ENCODE measurements around the gene PEX5.

PEX5 gene

GRCh38 chr12:7189398-7190267 is at the start of gene PEX5:
PEX5 (plus strand) TSS chr12:7189686; CDS start chr12:7190378, 692 bp downstream.
- peak; percentile 97 for DNase-seq

- DNase-seq, result no peak
These were observed 48.0 kb upstream of the PEX5 start for GRCh38 chr12:7141351-7142005.

DNA sequence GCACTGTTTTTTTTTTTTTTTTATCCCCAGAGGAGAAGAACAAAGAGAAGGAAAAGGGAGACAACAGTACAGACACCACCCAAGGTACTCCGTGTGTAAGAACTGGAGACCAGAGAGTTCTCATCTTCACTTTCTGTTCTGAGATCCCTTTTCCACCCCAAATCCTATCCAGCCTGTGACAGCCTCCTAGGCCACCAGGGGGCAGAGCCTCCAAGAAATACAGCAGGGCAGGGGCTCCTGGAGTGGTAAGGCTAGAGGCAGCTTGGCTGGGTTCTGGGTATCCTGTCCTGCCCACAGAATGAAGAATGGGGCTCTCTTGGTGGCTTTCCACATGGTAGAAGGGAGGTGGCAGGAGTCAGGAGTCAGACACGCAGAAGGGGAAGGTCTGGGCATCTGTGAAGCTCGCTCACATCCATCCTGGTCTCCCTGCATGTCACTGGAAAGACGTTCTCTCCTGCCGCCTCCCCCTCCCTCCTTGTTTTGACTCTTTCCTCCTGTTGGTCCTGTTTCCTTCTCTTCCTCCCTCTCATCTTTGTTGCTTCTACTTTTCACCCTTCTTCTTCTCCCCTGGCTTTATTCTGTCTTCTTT is 47.3 kb upstream of the PEX5 start:
- peak; percentile 82 for DNase-seq

DNA sequence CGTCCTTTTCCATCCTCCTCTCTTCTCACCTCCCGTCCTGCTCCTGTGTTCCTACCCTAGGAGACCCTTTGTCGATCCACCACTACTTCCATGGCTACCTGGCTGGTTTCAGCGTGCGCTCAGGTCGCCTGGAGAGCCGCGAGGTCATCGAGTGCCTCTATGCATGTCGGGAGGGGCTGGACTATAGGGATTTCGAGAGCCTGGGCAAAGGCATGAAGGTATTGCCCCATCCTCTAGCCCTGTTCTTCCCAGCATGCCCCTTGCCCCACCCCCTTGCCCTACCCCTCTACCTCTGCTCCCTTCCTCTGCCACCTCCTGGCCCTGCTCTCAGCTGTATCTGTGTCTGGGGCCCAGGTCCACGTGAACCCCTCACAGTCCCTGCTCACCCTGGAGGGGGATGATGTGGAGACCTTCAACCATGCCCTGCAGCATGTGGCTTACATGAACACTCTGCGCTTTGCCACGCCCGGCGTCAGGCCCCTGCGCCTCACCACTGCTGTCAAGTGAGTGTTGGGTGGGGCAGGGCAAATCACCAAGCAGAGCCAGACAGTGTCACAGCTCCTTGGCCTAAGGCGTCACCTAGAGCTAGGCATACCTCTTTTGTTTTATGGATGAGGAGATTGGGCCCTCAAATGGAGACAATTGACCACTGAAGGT is 46.5 kb upstream of the PEX5 start:
- DNase-seq, result no peak

- no peak for DNase-seq
These were observed 45.9 kb upstream of the PEX5 start for GRCh38 chr12:7143564-7143963.

GRCh38 chr12:7144414-7145120 is 44.9 kb upstream of the PEX5 start:
- peak; percentile 65 for DNase-seq

- DNase-seq, result no peak
These were observed 43.8 kb upstream of the PEX5 start for GRCh38 chr12:7145671-7146070.

GRCh38 chr12:7146228-7146627 is 43.3 kb upstream of the PEX5 start:
- no peak for DNase-seq

GRCh38 chr12:7146906-7147305 is 42.6 kb upstream of the PEX5 start:
- DNase-seq, result no peak

GRCh38 chr12:7150356-7150755 is 39.1 kb upstream of the PEX5 start:
- DNase-seq, result no peak

DNA sequence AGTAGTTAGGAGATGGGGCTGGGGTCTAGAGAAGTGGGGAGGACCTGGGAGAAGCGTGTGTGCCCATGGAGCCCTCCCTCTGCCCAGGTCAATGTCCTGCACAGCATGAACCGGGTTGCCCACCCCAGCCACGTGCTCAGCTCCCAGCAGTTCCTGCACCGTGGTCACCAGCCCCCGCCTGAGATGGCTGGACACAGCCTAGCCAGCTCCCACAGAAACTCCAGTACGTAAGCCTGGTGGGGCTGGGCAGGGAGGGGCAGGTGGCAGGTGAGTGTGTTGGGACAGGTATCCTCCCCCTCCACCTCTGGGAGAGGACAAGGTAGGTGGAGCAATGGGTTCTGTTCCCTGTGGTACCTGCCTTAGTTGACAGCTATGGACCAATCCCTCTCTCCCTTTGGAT is 38.6 kb upstream of the PEX5 start:
- no peak for DNase-seq

- no peak for DNase-seq
These were observed 38.0 kb upstream of the PEX5 start for GRCh38 chr12:7151532-7151931.

DNA sequence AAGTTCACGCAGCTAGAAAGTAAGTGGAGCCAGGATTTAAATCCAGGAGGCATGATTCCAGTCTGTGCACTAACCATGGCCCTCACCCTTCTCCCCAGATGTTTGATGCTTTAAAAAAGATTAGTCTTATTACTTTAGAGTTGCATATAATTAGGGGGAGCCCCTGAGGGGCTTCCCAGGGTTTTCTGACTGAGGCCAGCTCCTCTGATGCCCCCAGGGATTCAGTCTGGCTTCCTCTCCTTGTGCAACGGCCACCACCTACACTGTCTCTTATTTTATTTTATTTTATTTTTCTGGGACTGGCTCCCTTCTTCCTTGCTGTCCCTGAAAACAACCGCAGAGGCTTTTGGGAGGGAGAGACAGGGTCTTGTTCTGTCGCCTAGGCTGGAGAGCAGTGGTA is 36.7 kb upstream of the PEX5 start:
- no peak for DNase-seq

DNA sequence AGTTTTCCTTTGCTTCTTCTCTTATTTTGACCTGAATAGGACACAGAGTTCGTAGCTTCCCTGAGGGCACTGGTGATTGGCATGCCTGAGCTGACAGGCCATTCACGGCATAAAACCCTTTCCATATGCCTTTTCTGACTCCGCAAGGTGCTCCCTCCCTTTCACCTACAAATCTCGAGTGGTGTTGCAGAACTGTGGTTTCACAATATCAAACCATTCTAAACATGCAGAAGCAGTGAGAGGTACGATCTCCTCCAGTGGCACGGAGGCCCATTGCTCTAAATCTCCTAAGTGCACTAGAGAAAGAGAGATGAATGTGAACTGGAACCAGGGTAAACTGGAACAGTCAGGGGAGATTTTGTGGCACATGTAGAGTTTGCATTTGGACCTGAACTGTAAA is 35.4 kb upstream of the PEX5 start:
- DNase-seq, result no peak

- DNase-seq, result no peak
These were observed 34.5 kb upstream of the PEX5 start for GRCh38 chr12:7154901-7155470.

DNA sequence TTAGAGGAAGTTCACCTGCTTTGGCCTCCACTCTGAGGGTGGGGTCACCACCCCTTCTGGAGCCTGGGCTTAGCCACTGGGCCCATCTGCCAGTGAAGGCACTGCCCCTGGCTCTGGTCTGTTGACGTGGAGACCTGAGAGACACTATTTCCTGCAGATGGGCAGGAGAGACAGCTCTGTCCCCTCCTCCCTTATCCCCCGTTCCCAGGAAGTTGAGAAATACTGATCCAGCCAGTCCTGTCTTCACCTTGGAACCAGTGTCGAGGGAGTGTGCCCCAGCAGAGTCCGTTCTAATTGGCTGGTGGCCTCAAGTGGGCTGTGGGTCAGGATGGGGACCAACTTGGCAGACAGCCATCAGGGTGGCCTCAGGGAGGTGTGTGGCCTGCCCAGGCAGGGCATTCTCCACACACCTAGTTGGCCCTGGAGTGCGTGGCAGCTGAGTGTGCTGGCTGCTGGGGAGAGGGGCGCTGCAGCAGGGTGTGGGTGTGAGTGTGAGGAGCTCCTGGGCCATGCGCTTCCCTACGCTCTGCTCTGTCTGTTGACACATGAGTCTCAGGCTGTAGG is 33.9 kb upstream of the PEX5 start:
- DNase-seq, result no peak

GRCh38 chr12:7156259-7157197 is 33.0 kb upstream of the PEX5 start:
- no peak for DNase-seq

DNA sequence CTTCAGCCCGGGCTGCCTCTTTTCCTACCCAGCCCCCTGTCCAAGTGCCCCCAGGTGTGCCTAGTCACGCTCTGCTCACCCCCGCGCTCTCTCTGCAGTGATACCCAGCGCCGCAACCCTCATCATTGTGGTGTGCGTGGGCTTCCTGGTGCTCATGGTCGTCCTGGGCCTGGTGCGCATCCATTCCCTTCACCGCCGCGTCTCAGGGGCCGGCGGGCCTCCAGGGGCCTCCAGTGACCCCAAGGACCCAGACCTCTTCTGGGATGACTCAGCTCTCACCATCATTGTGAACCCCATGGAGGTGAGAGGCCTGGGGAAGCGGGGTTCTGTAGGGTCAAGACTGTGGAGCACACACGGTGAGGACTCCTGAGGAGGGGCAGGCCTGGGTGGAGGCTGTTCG is 32.1 kb upstream of the PEX5 start:
- no peak for DNase-seq

GRCh38 chr12:7158781-7159609 is 30.5 kb upstream of the PEX5 start:
- no peak for DNase-seq

DNA sequence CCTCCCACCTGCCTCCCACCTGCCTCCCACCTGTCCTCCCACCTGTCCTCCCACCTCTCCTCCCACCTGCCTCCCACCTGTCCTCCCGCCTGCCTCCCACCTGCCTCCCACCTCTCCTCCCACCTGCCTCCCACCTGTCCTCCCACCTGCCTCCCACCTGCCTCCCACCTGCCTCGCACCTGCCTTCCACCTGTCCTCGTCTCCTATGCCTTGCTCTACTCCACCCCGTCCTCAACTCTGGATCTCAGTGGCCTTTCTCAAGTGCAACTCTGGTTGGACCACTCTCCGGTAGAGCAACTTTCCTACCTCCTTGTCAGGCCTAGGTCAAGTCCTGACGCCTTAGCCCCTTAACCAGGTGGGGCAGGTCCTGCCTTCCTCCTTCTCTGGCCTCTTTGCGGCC is 29.3 kb upstream of the PEX5 start:
- DNase-seq, result no peak

Measured in OCI-M1 (cell line).